Sciatic nerve (tissue), 2 donors: ENCODE results near the gene KIFBP. TPM values are rescaled to one million over a fixed set of nuclear protein-coding genes. Genes with fewer than 3 reads are reported as not detected.
"Not testable (repeated sequence)": the region's sequence is repeated elsewhere in the genome, so short reads cannot be mapped to it uniquely, and the experiment has no call there.

Experiments used
- ATAC-seq: fragments of 200-7000 bp; cut with Tn5 transposase; one replicate; pipeline ENCODE4 v1.9.1; 2020; ENCODE audit warnings: mild to moderate bottlenecking, moderate library complexity
- DNase-seq: peaks from one replicate; pipeline ENCODE4 v3.0.0-alpha.2; 2020; ENCODE audit warnings: low spot score
- intact Hi-C: fragments of 100-400 bp; cut with DNase I; formaldehyde crosslinking; loops from one replicate; pipeline ENCODE4 v1.14.2; 2022
- total RNA-seq: library from RNA; stranded (reverse); fragmentation: NEBNext Ultra II Directional; extraction: Animal tissue kit (Norgen Biotek cat#: 25700); gene quantifications from one replicate; pipeline ENCODE4 v1.2.1, GENCODE V29; 2021
- donor health status: DM: no; HTN: no; CAD: no.
- donor health status: DM: no; HTN: no; CAD: no.

KIFBP gene
- total RNA-seq, 1 donor from 2014 or later: 30.4 TPM

DNA sequence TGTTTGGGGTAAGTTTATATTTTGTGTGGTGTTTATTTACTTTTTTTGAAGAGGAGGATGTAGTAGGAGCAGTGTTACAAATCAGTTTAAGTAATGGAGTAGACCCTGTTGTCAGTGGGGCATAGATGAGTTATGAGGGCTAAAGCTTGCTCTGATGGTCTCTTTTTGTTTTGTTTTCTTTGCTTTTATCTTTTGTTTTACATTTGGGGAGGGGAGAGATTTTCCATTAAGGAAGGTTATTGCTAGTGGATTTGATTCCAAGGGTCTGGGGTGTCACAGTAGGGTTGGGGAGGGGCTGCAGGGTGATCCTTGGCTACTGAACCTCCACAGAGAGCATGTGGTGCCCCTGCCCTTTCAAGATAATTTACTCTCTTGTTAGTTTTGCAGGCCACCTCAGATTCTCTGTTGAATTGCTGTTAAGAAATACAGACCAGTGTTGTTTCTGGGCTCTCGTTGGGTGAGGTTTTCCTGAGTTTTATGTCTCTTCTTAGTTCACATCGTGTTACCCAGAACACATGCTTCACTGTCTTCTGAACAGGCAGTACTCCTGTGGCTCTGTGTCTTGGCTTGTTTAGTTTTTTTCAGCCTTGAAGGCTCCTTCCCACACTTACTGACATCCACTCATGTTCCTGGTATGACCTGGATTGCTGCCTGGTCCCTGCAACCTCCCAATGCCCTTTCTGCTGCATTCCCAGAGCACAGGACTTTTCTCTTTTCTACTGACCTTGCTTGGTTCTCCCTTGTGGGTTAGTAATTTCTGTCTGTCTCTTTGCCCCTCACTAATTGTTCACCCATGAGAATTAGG is 4.2 kb downstream of the KIFBP start:
- intact Hi-C loops: loop anchor here (10.0 kb wide), 1 partner anchor 102 kb away; no protein-coding TSS in a partner anchor
- DNase-seq (no peak), ATAC-seq (peak; percentile 42)

DNA sequence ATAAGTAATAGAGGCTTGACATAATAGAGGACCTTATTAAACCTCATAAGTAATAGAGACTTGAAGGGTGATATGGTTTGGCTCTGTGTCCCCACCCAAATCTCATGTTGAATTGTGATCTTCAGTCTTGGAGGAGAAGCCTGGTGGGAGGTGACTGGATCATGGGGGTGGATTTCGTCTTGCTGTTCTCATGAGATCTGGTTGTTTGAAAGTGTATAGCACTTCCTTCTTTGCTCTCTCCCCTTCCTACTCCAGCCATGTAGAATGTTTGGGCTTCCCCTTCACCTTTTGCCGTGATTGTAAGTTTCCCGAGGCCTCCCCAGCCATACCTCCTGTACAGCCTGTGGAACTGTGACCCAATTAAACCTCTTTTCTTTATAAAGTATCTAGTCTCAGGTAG is 8.6 kb downstream of the KIFBP start:
- no peak for DNase-seq
- ATAC-seq: no peak
- intact Hi-C loops: loop anchor here (10.0 kb wide), 1 partner anchor 98 kb away; no protein-coding TSS in a partner anchor

DNA sequence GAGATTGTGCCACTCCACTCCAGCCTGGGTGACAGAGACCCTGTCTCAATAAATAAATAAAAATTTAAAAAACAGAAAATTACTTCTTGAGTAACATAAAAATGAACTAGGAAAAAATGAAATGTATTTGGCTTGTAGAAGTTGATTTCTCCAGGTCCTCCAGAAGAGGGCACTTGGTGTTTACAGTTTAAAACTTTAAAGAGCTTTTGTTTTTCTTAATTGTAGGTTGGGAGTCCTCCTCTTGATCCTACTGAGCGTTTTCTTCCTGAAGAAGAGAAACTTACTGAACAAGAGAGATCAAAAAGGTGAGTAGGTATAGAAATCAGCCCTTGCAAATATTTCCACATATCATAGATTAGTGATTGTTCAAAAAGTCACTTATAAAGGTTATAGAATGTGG is 16.2 kb downstream of the KIFBP start:
- ATAC-seq (peak; percentile 70), DNase-seq (no peak)
- intact Hi-C loops: no loop called here

DNA sequence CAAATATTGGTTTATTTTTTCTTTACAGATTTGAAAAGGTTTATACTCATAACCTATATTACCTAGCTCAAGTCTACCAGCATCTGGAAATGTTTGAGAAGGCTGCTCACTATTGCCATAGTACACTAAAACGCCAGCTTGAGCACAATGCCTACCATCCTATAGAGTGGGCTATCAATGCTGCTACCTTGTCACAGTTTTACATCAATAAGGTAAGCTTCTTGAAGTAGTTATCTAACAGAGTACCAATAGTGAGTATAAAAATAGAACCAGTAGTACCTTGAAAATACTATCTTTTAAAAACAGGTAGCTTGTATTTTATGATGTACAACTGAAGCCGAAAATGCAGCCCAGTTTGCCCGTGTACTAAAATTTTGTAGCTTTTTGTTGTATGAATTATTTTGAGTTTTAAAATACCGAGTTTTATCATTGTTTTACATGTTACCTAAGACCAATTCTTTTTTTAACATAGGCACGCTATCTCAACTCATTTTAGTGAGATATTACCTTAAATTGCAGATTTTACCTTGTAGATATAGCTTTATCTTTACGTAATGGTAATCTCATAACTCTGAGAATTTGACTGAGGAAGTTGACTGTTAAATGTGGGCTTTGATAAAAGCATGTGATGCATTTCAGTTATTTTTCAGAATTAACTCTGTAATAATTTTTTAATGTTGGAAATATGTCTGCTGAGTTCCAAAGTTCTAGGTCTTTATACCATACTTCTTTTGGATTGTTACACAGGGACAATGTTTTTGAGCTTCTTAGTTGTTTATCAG is 17.3 kb downstream of the KIFBP start:
- no peak for ATAC-seq
- DNase-seq: no peak
- intact Hi-C loops: no loop called here

DNA sequence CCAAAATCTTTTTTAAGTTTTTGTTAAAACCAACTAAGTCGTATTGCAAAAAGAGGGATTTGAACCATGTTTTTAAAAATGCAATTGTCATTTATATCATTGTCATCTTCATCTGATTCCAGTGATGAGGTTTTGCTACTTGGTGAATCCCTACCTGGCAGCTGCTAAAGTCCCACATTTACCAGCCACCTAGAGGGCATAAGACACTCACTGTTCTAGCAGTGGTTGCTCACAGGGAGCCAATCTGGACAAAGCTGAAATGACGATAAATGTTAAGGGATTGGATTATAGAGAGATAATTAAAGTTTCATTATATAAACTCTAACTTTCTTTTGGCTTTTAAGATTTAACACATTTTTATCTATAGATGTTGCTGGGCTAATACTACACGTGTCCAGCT is 18.7 kb downstream of the KIFBP start:
- ATAC-seq (no peak), DNase-seq (no peak)
- intact Hi-C loops: no loop called here

DNA sequence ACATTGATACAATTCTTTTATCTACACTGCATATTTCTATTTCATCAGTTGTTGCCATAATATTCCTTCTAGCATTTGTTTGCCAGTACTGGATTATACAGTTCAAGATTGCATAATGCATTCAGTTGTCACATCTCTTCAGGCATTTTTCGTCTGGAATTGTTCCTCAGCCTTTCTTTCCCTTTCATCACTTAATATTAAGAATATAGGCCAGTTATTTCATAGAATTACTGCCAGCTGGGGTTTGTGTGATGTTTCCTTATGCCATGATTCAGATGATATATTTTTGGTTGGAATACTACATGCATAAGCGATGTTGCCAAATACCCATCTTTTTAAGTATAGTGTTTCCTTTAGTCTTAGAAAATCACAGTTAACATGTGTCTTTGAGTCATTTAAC is 20.8 kb downstream of the KIFBP start:
- ATAC-seq: no peak
- DNase-seq: no peak
- intact Hi-C loops: no loop called here

GRCh38 chr10:69010151-69010640 is 21.6 kb downstream of the KIFBP start:
- intact Hi-C loops: no loop called here
- no peak for DNase-seq

DNA sequence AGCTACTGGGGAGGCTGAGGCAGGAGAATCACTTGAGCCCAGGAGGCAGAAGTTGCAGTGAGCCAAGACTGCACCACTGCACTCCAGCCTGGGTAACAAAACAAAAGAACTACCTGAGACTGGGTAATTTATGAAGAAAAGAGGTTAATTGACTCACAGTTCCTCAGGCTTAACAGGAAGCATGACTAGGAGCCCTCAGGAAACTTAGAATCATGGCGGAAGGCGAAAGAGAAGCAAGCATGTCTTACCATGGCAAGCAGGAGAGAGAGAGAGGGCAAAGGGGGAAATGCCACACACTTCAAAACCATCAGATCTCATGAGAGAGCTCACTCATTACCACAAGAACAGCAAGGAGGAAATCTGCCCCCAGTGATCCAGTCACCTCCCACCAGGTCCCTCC is 24.2 kb downstream of the KIFBP start:
- ATAC-seq, intact Hi-C loops, DNase-seq: not testable (repeated sequence)

More at GRCh38 chr10:69010151-69010640, 21.6 kb downstream of the KIFBP start:
- no peak for ATAC-seq

- intact Hi-C loops: no loop called here
- DNase-seq (no peak), ATAC-seq (no peak)
These were observed 25.6 kb downstream of the KIFBP start for GRCh38 chr10:69014171-69014570.

DNA sequence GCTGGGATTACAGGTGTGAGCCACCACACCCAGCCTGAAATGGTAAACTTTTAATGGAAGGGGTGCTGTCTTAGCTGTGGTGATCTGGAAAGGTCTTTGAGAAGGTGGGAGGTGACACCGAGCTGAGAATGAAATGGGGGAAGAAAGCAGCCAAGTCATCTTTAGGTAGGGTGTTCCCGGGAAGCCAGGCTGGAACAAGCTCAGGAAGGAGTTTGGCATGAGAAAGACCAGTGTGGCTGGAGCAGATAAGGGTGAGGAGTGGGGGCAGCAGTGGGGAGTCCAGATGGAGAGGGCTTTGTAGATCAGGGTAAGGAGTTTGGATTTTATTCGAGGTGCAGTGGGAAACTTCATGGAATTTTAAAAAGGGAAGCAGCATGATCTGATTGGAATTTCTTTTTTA is 30.0 kb downstream of the KIFBP start:
- DNase-seq (no peak), ATAC-seq (no peak)
- intact Hi-C loops: no loop called here

GRCh38 chr10:69022611-69023010 is 34.0 kb downstream of the KIFBP start:
- ATAC-seq: no peak
- intact Hi-C loops: no loop called here
- no peak for DNase-seq

- intact Hi-C loops: no loop called here
- DNase-seq (no peak), ATAC-seq (no peak)
These were observed 36.8 kb downstream of the KIFBP start for GRCh38 chr10:69025370-69025896.

DNA sequence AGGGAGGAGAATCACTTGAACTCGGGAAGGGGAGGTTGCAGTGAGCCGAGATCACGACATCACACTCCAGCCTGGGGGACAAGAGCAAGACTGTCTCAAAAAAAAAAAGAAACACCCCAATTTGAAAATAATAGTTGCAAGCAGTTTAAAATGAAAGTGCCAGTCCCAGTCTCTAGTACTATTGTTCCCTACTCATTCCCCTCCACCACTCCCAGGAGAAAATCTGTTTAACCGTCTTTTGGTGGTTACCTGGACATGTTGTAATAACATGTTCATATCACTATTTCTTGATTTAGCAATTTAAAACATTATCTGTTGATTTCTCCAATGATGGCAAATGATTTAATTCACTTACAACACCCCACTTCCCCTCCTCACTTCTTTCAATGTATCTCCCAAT is 44.7 kb downstream of the KIFBP start:
- intact Hi-C loops: no loop called here
- ATAC-seq (no peak), DNase-seq (no peak)

- intact Hi-C loops: no loop called here
- ATAC-seq (no peak), DNase-seq (no peak)
These were observed 48.9 kb downstream of the KIFBP start for GRCh38 chr10:69037489-69037888.

DNA sequence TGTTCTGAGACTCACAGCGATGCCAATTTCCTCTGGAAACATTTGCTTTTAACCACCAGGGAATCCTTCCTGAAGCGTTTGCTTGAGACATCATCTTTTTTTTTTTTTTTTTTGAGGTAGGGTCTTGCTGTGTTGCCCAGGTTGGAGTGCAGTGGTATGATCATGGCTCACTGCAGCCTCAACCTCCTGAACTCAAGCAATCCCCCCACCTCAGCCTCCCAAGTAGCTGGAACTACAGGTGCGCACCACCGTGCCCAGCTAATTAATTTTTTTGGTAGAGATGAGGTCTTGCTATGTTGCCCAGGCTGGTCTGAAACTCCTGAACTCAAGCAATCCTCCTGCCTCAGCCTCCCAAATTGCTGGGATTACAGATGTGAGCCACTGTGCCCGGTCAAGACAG is 52.3 kb downstream of the KIFBP start:
- DNase-seq, intact Hi-C loops, ATAC-seq: not testable (repeated sequence)

GRCh38 chr10:69042417-69042816 is 53.8 kb downstream of the KIFBP start:
- intact Hi-C loops: no loop called here
- DNase-seq: no peak

DNA sequence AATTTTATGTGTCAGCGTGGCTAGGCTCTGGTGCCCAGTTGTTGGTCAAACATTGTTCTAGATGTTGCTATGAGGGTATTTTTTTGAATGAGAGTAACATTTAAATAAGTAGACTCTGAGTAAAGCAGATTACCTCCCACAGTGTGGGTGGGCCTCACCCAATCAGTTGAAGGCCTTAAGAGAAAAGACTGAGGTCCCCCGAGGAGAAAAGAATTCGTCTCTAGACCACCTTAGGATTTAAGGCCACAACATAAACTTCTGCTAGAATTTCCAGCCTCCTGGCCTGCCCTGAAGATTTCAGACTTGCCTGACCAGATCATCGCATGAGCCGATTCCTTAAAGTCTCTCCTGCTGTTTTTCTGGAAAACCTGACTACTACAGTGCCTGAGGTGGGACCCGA is 54.2 kb downstream of the KIFBP start:
- no peak for ATAC-seq
- intact Hi-C loops: no loop called here
- DNase-seq: no peak

More at GRCh38 chr10:69042417-69042816, 53.8 kb downstream of the KIFBP start:
- no peak for ATAC-seq

- no peak for DNase-seq
- intact Hi-C loops: no loop called here
These were observed 55.4 kb downstream of the KIFBP start for GRCh38 chr10:69043931-69044531.

DNA sequence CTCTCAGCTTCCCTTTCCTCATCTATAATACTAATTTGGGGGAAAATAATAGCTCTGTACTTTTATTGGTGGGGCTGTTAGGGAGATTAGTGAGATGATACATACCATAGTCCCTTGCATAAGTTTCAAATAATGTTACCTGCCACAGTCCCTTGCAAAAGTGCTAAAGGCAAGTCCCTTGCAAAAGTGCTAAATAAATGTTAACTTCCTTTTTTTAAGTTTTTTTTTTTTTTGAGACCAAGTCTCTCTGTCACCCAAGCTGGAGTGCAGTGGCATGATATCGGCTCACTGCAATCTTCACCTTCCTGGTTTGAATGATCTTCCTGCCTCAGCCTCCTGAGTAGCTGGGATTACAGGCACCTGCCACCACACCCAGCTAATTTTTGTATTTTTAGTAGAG is 55.9 kb downstream of the KIFBP start:
- intact Hi-C loops: no loop called here
- ATAC-seq (no peak), DNase-seq (no peak)

More at GRCh38 chr10:69043931-69044531, 55.4 kb downstream of the KIFBP start:
- no peak for ATAC-seq
